Activated T-cell treated with anti-CD3 and anti-CD28 coated beads, Interleukin-2, amount 50 U/mL, for 1 hour (primary cell): Measurements from ENCODE around the gene LSM14A.
"Not testable (repeated sequence)": the region's sequence is repeated elsewhere in the genome, so short reads cannot be mapped to it uniquely, and the experiment has no call there.

ENCODE experiments used
- DNase-seq: peaks from one replicate; pipeline ENCODE4 v3.0.0-alpha.2; 2020

Gene LSM14A

GRCh38 chr19:34159541-34159940, 12.8 kb upstream of the LSM14A start:
- DNase-seq, result not testable (repeated sequence)

DNA sequence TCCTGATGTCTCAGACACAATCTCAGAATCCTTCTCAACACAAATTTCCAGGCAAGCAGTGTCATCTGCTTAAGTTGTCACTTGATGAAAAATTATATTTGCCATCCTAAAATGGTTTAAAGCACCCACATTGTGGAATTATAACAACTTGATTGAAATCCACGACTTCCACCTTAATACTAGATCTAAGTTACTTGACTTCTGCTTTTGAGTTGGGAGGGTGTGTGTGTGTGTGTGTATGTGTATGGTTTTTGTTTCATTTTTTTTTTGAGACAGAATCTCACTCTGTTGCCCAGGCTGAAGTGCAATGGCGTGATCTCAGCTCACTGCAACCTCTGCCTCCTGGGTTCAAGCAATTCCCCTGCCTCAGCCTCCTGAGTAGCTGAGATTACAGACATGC, 10.4 kb upstream of the LSM14A start:
- not testable (repeated sequence) for DNase-seq

DNA sequence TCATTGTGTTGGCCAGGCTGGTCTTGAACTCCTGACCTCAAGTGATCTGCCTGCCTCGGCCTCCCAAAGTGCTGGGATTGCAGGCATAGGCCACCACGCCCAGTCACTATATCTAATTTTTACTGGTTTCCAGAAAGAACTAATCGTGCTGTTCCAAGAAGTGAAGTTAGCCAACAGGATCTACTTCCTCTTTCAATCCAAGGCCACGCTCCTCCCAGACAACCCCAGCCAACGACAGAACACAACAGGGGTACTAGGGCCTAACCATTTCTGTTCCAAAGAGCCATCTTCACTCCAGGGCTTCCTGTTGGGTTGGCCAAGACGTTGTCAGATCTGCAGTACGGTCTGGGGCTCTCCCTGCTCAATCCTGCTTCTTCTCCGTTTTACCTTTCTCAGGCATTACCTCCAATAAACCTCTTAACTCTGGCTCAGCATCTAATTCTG, 7.0 kb upstream of the LSM14A start:
- DNase-seq, result no peak

- not testable (repeated sequence) for DNase-seq
These were observed 2.7 kb upstream of the LSM14A start for GRCh38 chr19:34169475-34170199.

DNA sequence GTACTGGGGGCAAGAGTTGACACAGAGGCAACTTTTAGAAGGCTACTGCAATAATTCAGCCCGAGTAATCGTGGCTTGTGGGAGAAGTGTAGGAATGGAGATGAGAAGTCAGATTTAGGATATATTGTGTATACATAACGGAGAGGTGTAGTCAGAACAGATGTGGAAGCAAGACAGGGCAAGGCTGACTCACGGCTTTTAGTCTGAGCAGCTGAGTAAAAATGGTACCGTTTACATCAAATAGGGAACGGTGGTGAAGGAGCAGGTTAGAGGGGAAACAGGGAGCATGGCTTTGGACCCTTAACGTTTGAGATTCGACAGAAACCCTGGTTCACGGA, 796 bp upstream of the LSM14A start:
- no peak for DNase-seq

GRCh38 chr19:34172661-34173192, 423 bp downstream of the LSM14A start:
- DNase-seq, result no peak

DNA sequence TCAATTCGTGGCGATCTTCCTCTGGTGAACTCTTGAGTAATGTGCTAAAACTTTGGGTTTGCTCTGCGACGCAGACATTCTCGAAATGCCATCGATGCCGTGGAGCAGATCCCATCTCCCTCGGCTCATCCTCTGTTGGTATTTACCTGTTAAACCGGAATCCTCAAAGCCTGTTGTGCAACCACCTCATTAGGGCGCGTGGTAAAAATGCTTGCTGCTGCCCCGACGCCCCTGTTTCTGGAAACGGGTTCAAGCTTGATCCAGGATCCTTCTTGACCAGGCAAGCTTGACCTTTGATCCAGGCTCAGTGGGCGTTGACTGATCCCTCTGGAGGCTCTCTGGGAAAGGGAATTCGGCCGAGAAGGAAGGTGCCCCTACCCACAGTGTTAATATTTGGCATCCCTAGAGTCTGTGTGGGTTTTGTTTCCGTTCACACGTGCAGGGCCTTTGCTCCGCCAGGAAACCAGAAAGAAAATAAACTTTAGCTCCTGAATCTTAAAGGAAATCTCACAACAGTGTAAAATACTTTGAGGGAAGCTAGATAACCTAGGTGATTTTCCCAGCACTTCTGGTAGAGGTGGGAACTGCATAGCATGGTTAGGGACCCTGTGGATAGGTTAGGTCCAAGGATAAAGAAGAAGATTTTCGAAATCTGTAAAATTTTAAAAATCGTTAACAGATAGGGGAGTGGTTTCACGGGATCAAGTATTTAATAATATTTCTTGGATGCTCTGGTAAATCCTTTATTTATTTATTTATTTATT, 1.1 kb downstream of the LSM14A start:
- DNase-seq, result no peak

GRCh38 chr19:34175173-34175572, 2.9 kb downstream of the LSM14A start:
- DNase-seq, result not testable (repeated sequence)

- DNase-seq, result no peak
These were observed 4.3 kb downstream of the LSM14A start for GRCh38 chr19:34176581-34176980.

- no peak for DNase-seq
These were observed 5.9 kb downstream of the LSM14A start for GRCh38 chr19:34178274-34178610.

GRCh38 chr19:34179066-34179465, 6.8 kb downstream of the LSM14A start:
- DNase-seq, result no peak

DNA sequence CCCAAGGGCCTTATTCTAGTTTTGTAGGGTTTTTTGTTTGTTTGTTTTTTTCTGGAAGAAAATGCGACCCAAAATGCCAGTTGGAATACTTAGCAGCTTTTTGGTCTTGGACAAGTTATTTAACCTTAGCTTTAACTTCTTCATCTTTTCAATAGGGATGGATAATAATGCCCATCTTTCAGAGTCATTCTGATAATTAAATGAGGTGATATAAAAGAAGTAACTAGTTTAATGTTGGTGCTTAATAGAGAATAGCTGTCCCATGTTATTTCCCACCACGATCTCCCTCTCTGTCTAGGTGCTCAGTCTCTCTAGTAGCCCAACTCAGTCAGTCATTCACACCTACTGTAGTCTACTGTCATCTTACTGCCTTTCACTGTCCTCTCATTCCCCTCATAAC, 8.0 kb downstream of the LSM14A start:
- DNase-seq, result no peak

DNA sequence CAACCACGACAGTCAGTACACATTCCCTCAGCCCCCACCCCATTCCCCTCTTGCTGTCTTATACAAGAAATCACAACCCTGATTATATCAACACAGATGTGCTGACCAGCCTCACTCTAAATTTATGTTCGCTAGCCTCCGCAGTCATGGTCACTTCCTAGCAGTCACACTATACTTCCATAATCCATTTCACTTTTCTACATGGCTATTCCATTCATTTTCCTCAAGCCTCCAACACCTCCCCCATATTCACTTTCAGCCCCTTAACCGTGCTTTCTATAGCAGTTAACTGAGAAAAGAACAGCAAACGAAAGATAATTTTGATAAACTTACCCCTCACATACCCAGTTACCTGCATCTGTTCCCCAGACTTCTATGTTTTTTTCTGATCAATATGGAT, 8.4 kb downstream of the LSM14A start:
- no peak for DNase-seq

- no peak for DNase-seq
These were observed 9.0 kb downstream of the LSM14A start for GRCh38 chr19:34181111-34181864.

DNA sequence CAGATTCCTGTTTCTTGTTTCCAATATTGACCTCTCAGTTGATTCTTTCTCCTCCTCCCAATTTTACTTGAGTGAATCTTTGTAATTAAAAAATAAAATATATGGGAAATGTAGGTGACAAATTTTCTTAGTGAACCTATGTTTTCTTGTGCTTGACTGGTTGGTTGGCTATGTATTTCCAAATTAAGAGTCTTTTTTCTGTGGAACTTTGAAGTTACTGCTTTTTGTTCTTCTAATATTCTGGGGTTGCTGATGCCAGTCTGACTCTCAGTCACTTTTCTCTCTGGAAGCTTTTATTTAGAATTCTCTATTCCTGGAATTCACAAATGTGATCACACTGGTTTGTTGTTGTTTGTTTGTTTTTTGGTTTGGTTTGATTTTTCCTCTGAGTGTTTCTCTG, 9.8 kb downstream of the LSM14A start:
- no peak for DNase-seq

DNA sequence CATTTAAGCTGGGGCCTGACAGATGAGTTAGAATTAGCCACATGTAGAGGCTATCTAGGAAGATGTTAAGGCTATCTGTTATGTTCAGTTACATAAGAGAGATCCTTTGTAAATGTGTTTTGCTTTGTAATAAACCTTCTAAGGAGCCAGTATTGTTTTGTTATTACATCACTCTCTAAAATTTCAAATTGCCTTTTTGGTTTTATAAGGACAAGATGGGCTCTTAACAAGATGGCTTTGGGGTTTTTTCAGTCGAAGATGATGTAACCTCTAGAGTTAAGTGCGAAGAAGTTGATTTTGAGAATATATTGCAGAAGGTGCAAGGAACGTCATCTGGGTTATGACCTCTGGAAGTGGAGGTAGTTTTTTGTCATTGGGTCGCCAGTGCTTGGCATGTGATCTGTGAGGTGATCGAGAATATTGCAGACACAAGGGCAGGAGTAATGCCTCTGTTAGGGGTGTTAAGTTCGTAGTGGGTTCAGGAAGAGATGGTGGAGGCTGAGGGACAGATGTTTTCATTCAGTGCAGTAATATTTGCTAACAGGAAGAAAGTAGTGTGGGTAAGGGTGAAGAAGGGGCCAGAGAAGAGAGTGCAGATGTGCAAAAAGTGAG, 12.7 kb downstream of the LSM14A start:
- no peak for DNase-seq

DNA sequence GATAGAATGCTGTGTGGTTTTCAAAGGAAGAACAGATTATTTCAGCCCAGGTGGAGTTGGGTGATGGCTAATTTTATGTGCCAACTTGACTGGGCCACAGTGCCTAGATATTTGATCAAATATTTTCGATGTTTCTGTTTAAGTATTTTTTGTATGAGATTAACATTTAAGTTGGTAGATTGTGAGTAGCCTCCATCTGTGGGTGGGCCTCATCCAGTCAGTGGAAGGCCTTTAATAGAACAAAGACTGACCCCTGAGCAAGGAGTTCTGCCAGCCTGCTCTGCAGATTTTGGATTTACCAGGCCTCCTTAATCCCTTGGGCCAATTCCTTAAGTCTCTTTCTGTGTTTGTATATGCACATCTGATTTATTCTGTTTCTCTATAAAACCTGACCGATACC, 13.9 kb downstream of the LSM14A start:
- DNase-seq, result no peak

GRCh38 chr19:34187011-34187410, 14.7 kb downstream of the LSM14A start:
- DNase-seq, result no peak

DNA sequence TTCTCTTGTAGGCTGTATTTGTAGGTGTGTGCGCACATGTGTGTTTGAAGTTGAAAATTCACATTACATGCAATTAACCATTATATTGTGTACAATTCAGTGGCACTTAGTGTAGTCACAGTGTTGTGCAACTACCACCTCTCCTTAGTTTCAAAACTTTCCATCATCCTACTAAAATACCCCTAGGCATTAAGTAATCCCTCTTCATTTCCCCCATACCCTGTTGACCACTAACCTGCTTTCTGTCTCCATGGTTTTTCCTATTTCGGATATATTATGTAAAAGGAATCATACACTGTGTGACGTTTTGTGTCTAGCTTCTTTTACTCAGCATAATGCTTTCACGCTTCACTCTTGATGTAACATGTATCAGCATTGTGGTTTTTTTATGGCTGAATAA, 16.1 kb downstream of the LSM14A start:
- DNase-seq, result no peak

DNA sequence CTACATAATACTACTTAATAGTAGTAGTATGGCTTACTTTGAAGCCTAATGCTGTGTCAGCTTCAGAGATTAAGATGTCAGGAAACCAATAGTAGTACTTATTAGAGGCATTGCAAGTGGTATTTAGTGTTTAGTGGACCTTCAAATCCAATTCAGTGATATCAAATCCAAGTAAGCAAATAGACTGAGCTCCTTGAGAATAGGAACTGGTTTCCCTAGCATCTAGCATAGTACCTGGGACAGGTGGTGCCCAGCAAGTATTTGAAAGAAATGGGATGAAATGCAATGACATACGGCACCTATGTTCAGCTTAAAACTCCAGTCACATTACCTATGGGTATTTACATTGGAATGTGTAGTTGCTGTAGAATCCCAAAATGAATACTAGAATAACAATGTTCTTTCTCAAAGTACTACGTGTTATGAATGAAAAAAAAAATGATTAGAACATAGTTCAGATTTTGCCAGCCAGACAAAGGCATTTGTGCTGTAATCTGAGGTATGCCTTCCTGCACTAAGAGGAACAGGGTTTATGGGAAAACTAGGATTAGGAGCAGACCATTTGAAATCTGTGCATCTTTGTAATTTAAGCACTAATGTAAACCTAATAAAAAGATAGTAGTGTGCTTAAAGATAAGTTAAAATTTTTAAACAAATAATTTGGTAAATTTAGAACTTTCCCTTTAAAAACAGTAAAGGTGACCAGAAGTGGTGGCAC, 17.1 kb downstream of the LSM14A start:
- no peak for DNase-seq

GRCh38 chr19:34189917-34190425, 17.7 kb downstream of the LSM14A start:
- no peak for DNase-seq

GRCh38 chr19:34191355-34191962, 19.2 kb downstream of the LSM14A start:
- no peak for DNase-seq
